Dendritic cell treated with granulocyte-macrophage colony-stimulating factor and Interleukin-4, amounts not matched to agents 40 ng/mL and 50 ng/mL, for 4 days (primary cell): ENCODE measurements around the gene SERAC1.

Experiments used
- H3K27ac Mint-ChIP-seq: one replicate; pipeline ENCODE4 v1.8.0; 2022; ENCODE audit warnings: mild to moderate bottlenecking, mixed read lengths
- H3K27me3 Mint-ChIP-seq: one replicate; pipeline ENCODE4 v1.8.0; 2022; ENCODE audit warnings: mild to moderate bottlenecking, mixed read lengths
- H3K36me3 Mint-ChIP-seq: one replicate; pipeline ENCODE4 v1.8.0; 2022; ENCODE audit warnings: low read depth, mixed read lengths
- H3K4me1 Mint-ChIP-seq: one replicate; pipeline ENCODE4 v1.8.0; 2022; ENCODE audit warnings: low read depth, mixed read lengths
- H3K4me3 Mint-ChIP-seq: one replicate; pipeline ENCODE4 v1.8.0; 2022; ENCODE audit warnings: mild to moderate bottlenecking, moderate library complexity, mixed read lengths
- H3K9me3 Mint-ChIP-seq: one replicate; pipeline ENCODE4 v1.8.0; 2022; ENCODE audit warnings: mixed read lengths
- intact Hi-C: fragments of 100-400 bp; cut with micrococcal nuclease; formaldehyde crosslinking; loops from one replicate; pipeline ENCODE4 v1.15.0; 2022

The SERAC1 gene

DNA sequence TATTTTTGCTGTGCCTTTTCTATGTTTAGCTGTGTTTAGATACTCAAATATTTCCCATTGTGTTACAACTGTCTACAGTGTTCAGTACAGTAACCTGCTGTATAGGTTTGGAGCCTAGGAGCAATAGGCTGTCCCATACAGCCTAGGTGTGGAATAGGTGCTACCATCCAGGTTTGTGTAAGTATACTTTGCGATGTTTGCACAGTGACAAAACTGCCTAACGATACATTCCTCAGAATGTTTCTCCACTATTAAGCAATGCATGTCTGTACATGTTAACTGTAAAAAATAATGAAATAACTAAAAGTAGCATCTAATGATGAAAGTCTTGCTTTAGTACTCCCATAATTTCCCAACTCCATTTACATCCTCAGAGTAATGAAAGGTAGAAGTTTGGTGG lies 46.0 kb downstream of the SERAC1 start:
- no peaks in the 10 kb centered on the region for H3K9me3 Mint-ChIP-seq

DNA sequence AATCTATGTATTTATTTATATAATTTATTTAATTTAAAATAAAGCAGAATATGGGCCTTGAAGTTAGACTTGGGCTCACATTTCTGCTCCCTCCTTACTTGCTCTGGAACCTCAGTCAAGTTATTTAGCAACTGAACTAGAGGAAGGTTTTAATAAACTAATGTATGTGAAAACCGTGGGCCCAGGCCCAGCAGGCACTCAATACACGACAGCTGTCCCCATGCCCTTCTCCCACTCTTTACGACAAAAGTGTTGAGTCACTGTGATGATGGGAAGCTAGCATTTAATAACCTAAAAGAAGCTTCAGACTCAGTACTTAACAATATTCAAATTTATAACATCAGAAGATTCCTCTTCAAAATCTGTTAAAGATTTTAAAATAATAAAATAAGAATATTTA lies 46.7 kb downstream of the SERAC1 start:
- intact Hi-C loops, result no loop called here
- Mint-ChIP-seq H3K4me1 (no peaks in the 10 kb centered on the region), H3K27me3 (no peaks in the 10 kb centered on the region), H3K9me3 (no peaks in the 10 kb centered on the region), H3K27ac (no peak overlapping the region), H3K36me3 (peaks cover 72% of the 10 kb centered on the region), H3K4me3 (no peak overlapping the region)

More for the DNA sequence above, 46.0 kb downstream of the SERAC1 start:
- H3K36me3 Mint-ChIP-seq, result peaks cover 65% of the 10 kb centered on the region
- H3K27ac Mint-ChIP-seq, result no peak overlapping the region
- no peak overlapping the region for H3K4me3 Mint-ChIP-seq
- no peaks in the 10 kb centered on the region for H3K4me1 Mint-ChIP-seq
- intact Hi-C loops, result no loop called here
- no peaks in the 10 kb centered on the region for H3K27me3 Mint-ChIP-seq

DNA sequence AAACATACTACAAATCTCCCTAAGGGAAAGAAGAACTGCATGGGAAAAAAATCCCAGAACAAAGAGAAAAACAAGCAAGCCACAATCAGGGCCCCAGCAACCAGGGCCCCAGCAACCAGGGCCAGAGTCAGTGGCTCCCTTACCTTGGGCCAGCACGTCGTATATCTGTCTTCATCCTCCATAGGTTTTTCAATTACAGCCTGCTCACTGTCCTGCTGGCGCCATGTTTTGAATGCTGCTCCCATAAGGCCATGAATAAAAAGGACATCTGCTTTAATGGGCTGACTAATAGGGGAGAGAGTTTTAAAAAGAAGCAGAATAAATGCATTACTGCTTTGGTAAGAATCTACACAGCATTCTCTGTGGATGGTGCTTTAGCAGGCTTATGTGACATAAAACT lies 49.2 kb downstream of the SERAC1 start:
- intact Hi-C loops, result no loop called here
- no peaks in the 10 kb centered on the region for H3K4me1 Mint-ChIP-seq
- H3K27ac Mint-ChIP-seq, result no peak overlapping the region
- peaks cover 74% of the 10 kb centered on the region for H3K36me3 Mint-ChIP-seq
- H3K9me3 Mint-ChIP-seq, result no peaks in the 10 kb centered on the region
- no peaks in the 10 kb centered on the region for H3K27me3 Mint-ChIP-seq
- H3K4me3 Mint-ChIP-seq, result no peak overlapping the region

DNA sequence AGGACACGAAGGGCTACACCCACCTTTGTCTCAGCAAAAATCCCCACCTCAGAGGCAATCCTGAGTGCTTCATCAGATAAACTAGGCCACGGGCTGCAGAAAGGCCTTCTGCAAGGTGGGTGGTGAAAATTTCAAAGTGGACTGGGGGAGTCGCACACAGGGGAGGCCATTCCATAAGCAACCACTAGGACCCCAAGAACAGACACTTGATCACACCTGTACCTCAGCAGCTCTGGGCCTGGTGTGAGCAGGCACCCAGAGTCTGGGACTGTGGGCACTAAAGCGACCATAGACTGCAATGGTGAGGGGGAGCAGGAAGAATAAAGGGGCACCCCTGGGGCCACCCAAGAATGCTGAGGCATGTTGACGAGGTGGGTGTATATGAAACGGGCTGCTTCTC lies 52.6 kb downstream of the SERAC1 start:
- Mint-ChIP-seq H3K36me3 (peaks cover 83% of the 10 kb centered on the region), H3K27ac (no peak overlapping the region)

DNA sequence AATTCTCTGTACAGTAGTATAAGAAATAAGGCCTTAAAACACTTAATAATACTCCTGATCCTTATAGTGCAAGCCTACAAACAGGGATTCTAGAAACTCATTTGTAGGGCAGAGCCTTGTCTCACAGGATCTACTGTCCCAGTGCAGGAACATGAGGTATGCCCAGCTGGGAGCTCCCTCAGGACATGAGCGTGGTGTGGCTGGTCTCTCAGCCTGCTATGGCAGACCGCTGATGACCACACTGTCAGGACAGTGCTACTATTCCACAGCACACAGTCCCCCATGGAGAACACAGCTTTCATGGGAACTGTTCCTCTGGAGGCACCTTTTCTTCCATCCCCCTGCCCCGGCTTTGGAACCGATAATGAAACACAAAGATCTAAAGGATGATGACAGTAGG lies 53.0 kb downstream of the SERAC1 start:
- no peaks in the 10 kb centered on the region for H3K4me1 Mint-ChIP-seq
- peaks cover 80% of the 10 kb centered on the region for H3K36me3 Mint-ChIP-seq
- no peaks in the 10 kb centered on the region for H3K9me3 Mint-ChIP-seq
- H3K4me3 Mint-ChIP-seq, result no peak overlapping the region
- H3K27me3 Mint-ChIP-seq, result no peaks in the 10 kb centered on the region
- intact Hi-C loops, result no loop called here
- no peak overlapping the region for H3K27ac Mint-ChIP-seq

More for the DNA sequence above, 52.6 kb downstream of the SERAC1 start:
- no peaks in the 10 kb centered on the region for H3K4me1 Mint-ChIP-seq
- no peaks in the 10 kb centered on the region for H3K9me3 Mint-ChIP-seq
- H3K27me3 Mint-ChIP-seq, result no peaks in the 10 kb centered on the region
- no peak overlapping the region for H3K4me3 Mint-ChIP-seq
- intact Hi-C loops, result no loop called here

DNA sequence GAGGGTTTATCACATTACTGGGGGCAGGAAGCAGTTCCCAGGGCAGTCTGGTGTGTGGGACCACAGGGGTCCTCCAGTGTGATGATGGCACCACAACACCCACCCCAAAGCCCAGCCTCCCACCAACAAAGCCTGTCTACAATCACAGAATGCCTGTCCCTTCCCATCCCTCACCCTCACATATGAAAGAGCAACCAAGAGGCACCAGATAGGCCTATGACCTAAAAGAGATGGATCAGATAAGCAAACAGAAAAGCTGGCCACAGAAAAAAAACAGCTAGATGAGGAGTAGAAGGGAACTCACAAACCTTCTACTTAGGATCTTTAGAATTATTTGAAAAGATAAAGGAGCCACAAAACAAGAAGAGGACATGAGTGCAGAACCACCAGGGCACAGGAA lies 54.3 kb downstream of the SERAC1 start:
- Mint-ChIP-seq H3K27ac (no peak overlapping the region), H3K9me3 (no peaks in the 10 kb centered on the region), H3K36me3 (peaks cover 89% of the 10 kb centered on the region), H3K4me1 (no peaks in the 10 kb centered on the region), H3K27me3 (no peaks in the 10 kb centered on the region), H3K4me3 (no peak overlapping the region)
- intact Hi-C loops, result no loop called here

DNA sequence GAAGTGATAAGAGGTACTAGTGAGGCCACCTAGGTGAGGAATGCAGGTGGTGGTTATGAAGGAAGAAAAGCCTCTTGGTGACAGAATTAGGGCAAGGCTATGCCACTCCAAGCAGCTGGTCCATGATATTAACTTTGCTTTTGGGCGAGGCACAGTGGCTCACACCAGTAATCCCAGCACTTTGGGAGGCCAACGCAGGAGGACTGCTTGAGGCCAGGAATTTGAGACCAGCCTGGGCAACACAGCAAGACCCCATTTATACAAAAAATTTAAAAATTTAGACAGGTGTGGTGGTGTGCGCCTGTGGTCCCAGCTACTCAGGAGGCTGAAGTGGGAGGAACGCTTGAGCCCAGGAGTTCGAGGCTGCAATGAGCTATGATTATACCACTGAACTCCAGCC lies 56.1 kb downstream of the SERAC1 start:
- Mint-ChIP-seq H3K27ac (no peak overlapping the region), H3K4me1 (no peaks in the 10 kb centered on the region), H3K27me3 (no peaks in the 10 kb centered on the region), H3K36me3 (peaks cover 79% of the 10 kb centered on the region), H3K9me3 (no peaks in the 10 kb centered on the region), H3K4me3 (no peak overlapping the region)
- intact Hi-C loops, result no loop called here

DNA sequence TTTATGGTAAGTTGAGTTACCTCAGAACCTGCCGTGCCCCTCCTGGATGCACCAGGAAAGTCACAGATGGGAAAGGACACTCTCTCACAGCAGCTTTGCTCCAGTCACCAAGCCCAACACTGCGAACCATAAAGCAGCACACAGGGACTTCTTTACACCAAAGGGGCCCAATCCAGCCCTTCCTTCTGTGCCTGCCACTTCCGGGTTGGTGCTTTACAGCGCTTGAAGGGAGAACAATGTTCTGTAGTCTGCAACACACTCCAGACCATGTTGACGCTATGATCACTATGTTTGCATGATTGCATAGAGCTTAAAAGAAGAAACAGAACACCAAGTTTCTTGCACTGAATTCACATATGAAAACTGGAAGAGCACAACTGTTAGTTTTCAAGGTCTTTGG lies 57.1 kb downstream of the SERAC1 start:
- H3K36me3 Mint-ChIP-seq, result peaks cover 69% of the 10 kb centered on the region
- no peaks in the 10 kb centered on the region for H3K9me3 Mint-ChIP-seq
- no peak overlapping the region for H3K4me3 Mint-ChIP-seq
- no peaks in the 10 kb centered on the region for H3K4me1 Mint-ChIP-seq
- intact Hi-C loops, result no loop called here
- no peaks in the 10 kb centered on the region for H3K27me3 Mint-ChIP-seq
- no peak overlapping the region for H3K27ac Mint-ChIP-seq

DNA sequence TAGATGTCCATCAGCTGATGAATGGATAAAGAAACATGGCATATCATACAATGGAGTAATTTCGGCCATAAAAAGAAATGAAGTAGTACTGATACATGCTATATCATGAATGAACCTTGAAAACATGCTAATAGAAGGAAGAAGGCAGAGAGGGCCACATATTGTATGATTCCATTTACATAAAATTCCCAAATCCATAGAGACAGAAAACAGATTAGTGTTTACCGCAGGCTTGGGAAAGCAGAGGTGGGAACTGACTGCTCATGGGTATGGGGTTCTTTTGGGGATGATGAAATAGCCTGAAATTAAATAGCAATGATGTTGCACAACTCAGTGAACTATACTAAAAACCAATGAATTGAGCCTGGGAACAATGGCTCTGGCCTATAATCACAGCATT lies 58.3 kb downstream of the SERAC1 start:
- Mint-ChIP-seq H3K9me3 (no peaks in the 10 kb centered on the region), H3K36me3 (peaks cover 58% of the 10 kb centered on the region), H3K27me3 (no peaks in the 10 kb centered on the region), H3K27ac (no peak overlapping the region), H3K4me1 (no peaks in the 10 kb centered on the region), H3K4me3 (no peak overlapping the region)
- intact Hi-C loops, result no loop called here

DNA sequence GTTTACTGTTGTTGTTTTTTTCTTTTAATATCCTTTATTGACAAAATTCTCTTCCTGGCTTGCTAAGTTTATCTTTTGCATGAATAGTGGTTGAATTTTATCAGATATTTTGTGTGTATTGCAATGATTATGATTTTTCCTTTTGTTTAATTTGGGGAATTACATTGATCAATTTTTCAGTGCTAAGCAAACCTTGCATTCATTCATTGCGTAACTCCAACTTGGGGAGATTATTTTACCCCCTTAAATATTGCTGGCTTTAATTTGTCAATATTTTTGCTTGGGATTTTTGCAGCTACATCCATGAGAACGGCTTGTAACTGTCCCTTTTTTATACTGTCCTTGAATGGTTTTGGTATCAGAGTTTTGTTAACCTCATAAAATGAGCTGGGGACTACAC lies 63.4 kb downstream of the SERAC1 start:
- Mint-ChIP-seq H3K27ac (no peak overlapping the region), H3K4me3 (no peak overlapping the region), H3K36me3 (peaks cover 17% of the 10 kb centered on the region), H3K27me3 (no peaks in the 10 kb centered on the region), H3K4me1 (no peaks in the 10 kb centered on the region), H3K9me3 (no peaks in the 10 kb centered on the region)
- intact Hi-C loops, result no loop called here

DNA sequence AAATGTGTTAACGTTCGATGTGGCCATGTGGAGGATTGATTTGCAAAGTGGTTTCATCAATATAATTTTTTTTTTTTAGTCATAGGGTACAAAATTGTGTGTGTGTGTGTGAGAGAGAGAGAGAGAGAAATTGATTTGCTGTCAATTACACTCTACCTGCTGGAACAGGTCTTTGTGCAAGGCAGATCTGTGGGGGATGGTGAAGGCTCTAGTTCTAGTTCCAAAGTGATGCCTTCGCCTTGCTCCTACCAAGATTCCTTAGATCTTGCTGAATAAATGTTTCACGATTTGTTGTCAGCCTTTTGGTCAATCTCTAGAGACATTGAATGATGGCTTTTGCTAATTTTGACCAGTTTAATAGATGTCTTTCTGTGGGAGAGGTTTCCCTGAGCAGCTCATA lies 64.8 kb downstream of the SERAC1 start:
- Mint-ChIP-seq H3K27me3 (no peaks in the 10 kb centered on the region), H3K4me1 (no peaks in the 10 kb centered on the region), H3K9me3 (no peaks in the 10 kb centered on the region), H3K27ac (no peak overlapping the region), H3K4me3 (no peak overlapping the region), H3K36me3 (peaks cover 5% of the 10 kb centered on the region)
- intact Hi-C loops, result no loop called here

DNA sequence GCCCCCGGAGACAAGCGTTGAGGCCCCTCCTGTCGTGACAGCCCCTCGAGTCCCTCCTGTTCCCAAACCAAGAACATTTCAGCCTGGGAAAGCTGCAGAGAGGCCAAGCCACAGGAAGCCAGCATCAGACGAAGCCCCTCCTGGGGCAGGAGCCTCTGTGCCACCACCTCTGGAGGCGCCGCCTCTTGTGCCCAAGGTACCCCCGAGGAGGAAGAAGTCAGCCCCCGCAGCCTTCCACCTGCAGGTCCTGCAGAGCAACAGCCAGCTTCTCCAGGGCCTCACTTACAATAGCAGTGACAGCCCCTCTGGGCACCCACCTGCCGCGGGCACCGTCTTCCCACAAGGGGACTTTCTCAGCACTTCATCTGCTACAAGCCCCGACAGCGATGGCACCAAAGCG lies 72.4 kb downstream of the SERAC1 start:
- H3K27ac Mint-ChIP-seq, result no peak overlapping the region

DNA sequence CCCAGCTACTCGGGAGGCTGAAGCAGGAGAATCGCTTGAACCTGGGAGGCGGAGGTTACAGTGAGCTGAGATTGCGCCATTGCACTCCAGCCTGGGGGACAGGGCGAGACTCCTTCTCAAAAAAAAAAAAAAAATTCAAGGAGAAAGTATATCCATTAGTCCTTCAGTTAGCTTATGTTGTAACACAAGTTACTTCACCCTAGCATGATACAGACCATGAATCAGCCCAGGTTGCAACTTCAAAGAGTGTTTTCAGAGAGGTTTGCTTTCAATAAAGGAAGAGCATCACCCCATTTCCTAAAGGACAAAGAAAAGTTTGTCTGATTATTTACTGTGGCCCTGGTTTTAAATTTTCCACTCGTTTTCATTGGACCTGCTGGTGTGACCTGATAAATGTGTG lies 73.0 kb downstream of the SERAC1 start:
- no peaks in the 10 kb centered on the region for H3K27me3 Mint-ChIP-seq
- no peaks in the 10 kb centered on the region for H3K9me3 Mint-ChIP-seq
- intact Hi-C loops, result no loop called here
- no peak overlapping the region for H3K27ac Mint-ChIP-seq
- no peaks in the 10 kb centered on the region for H3K4me1 Mint-ChIP-seq
- no peak overlapping the region for H3K4me3 Mint-ChIP-seq
- peaks cover 71% of the 10 kb centered on the region for H3K36me3 Mint-ChIP-seq

More for the DNA sequence above, 72.4 kb downstream of the SERAC1 start:
- intact Hi-C loops, result no loop called here
- no peaks in the 10 kb centered on the region for H3K9me3 Mint-ChIP-seq
- no peak overlapping the region for H3K4me3 Mint-ChIP-seq
- H3K36me3 Mint-ChIP-seq, result peaks cover 66% of the 10 kb centered on the region
- H3K27me3 Mint-ChIP-seq, result no peaks in the 10 kb centered on the region
- H3K4me1 Mint-ChIP-seq, result no peaks in the 10 kb centered on the region

DNA sequence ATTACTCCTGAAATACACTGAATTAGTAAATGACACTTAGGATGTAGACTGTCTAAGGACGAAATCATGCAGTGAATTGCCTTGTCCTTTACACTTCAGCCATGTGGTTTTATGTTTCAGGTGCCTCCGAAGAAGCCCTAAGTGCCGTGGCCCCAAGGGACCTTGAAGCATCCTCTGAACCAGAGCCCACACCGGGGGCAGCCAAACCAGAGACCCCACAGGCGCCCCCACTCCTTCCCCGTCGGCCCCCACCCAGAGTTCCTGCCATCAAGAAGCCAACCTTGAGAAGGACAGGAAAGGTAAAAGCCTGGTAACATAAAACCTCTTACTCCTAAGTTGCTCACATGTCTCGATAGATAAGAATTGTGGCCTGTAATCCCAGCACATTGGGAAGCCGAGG lies 75.3 kb downstream of the SERAC1 start:
- H3K27ac Mint-ChIP-seq, result no peak overlapping the region
- H3K9me3 Mint-ChIP-seq, result no peaks in the 10 kb centered on the region
- no peaks in the 10 kb centered on the region for H3K27me3 Mint-ChIP-seq
- H3K36me3 Mint-ChIP-seq, result peaks cover 83% of the 10 kb centered on the region
- peaks cover 11% of the 10 kb centered on the region for H3K4me1 Mint-ChIP-seq
- no peak overlapping the region for H3K4me3 Mint-ChIP-seq
- intact Hi-C loops, result no loop called here

DNA sequence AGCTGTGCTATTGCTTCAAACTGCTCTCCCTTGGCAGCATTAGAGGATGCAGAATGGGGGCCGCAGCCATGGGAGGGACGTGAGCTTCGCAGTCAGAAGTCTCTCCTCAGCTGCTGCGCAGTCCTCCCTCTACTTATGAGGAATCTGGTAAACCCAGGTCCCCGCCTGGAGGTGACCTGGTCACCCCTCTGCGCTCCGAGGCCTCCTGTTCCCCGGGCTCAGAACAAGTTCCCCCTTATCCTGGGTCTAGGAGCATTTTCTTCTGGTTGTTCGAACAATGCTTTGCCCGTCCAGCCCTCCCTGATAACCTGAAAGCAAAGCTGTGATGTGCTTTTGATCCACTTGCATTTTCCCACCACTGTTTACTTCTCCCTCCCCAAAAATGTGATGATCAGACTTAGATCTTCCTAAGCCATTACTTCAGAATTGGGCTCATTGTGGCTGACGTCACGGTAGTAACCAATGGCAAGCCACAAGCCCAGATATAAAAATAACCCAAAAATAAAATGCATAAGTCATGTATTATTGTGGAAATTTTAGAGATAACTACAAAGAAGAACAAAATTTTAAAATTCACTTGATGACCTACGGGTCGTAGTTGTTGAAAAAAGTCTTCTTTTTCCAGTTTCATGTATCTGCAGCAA lies 80.7 kb downstream of the SERAC1 start:
- H3K9me3 Mint-ChIP-seq, result no peaks in the 10 kb centered on the region
- intact Hi-C loops, result loop anchor here (10.0 kb wide), 1 partner anchor 323 kb away; no protein-coding TSS in a partner anchor
- H3K27me3 Mint-ChIP-seq, result no peaks in the 10 kb centered on the region
- peak overlapping the region; percentile 79 for H3K4me3 Mint-ChIP-seq
- H3K36me3 Mint-ChIP-seq, result peaks cover 61% of the 10 kb centered on the region
- H3K4me1 Mint-ChIP-seq, result peaks cover 49% of the 10 kb centered on the region
- peak overlapping the region; percentile 96 for H3K27ac Mint-ChIP-seq
